DMS153 treated with DMSO at 0.1 percent for 48 hours (cell line): ENCODE measurements around the gene EVX1.

Source experiments
- DNase-seq: peaks from one replicate; lab custom pipeline; 2025; ENCODE audit not compliant: unreplicated experiment; lab: John Stamatoyannopoulos, UW

EVX1 gene

GRCh38 chr7:27229448-27229847 lies 13.2 kb upstream of the EVX1 start:
- no peak for DNase-seq

GRCh38 chr7:27235387-27236311 lies 7.0 kb upstream of the EVX1 start:
- DNase-seq: peak; percentile 67

DNA sequence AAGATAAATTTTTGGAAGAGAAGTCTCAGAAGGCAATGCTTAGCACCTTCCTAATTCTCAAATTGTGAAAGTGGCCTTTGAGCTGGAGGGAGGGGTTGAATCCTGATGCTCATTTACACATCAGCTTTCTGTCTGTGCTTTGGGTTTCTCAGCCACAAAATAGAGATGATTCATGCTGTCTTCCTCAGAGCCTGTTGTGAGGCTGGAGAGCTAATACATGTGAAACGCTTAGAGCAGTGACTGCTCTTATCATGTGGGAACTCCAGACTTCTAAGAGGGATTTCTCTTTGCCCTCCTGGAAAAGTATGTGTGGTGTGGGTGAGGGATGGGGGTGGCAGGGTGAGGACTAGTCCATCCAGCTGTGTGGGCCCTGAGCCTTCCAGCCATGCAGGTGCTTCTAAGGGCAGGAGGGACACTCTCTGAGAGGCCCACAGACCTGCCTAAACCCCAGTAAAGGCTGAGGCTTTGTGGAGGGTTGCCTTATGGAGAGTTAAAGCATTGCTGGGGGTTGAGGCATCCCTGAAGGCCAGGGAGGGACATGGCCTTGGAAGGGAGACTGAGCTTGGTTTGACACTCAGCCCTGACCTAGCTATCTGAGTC lies 4.8 kb upstream of the EVX1 start:
- no peak for DNase-seq

- DNase-seq: no peak
Measured at GRCh38 chr7:27238979-27239386, 3.6 kb upstream of the EVX1 start.

GRCh38 chr7:27239387-27240014 lies 3.1 kb upstream of the EVX1 start:
- no peak for DNase-seq

- DNase-seq: no peak
Measured at GRCh38 chr7:27240015-27240731, 2.4 kb upstream of the EVX1 start.

DNA sequence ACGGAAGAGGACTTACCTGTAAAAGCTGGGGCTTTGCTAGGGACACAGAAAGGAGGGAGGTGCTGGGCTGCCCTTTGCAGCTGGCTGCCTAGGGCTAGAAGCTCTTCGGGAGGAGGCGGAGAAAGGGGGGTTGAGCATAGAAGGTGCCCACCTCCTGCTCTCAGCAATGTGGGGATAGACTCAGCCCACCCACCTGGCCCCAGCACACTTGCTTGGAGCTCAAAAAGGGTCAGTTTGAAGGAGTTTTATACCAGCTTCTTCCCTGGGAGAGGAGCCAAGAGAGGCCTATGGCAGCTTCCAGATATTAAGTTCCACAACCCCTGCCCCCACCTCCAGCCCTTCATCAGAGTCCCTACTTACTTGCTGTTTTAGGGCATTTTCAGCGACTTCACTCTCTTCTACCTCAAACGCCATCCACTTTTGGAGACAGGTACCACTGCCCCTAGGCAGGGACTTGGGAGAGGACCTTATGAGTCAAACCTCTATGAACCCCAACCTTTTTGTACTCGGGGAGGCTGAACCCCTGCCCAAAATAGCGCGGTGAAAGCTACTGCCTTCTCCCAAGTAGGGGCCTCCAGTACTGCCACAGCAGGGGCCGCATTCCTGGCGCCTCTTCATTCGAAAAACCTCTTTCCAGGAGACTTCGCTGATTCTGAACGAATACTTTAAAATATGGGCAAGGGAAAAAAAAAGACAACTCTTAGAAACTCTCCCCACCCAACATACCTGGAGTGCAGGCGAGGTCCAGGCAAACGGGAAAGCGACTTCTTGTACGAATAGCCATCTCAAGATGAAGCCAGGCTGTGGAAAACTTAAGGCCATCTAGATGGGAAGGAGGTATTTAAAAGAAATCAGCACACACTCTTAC lies 1.2 kb upstream of the EVX1 start:
- no peak for DNase-seq

DNA sequence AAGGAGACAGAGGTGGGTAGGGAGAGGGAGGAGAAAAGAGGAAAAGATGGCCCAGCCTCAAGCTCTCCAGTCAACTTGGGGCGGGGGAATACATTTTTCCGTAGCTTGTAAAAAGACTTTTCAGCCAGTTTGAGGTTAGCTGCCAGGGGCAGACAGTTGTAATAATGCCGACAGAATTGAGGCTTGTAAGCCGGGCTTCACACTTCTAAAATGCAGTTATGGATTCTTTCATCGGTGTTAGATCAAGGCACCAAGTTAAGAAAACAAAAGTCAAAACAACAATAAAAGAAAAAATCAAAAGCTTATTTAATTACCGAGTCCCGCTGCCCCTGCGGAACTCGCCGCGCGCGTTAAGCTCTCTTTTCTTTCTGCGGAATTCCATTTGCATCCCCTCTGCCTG lies 448 bp upstream of the EVX1 start:
- DNase-seq: no peak

DNA sequence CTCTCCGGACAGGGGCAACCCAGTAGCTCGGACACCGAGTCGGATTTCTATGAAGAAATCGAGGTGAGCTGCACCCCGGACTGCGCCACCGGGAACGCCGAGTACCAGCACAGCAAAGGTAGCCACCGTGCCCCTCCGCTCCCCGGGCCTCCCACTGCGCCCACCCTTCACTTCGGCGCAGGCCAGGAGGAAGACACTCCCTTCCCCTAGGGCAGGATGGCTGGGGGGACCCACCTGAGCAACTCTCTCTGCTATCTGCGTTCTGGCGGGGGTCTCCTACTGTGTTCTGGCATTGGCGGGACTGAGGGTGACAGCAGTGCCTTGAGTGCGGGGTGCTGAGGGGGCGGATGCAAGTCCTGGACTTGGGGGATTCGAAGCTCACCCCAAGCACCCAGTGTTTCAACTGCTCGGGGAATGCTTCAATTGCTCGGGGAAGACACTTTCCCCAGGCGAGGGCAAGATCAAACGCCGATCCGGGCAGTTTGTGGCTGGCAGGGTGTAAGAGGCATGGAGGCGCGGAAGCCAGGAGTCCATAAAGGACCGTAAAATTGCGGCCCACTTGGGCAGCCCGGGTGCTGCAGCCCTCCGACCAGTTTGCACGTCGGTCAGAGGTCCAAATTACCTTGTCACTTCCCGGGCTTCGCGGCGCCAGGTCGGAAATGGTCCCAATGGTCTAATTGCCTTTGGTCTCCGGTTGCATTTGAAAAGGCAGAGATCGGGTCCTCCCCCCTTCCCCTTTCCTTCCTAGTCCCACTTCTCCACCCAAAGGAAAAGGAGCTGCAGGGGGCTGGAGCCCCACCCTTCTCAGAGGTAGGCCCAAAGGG lies 950 bp downstream of the EVX1 start:
- no peak for DNase-seq

DNA sequence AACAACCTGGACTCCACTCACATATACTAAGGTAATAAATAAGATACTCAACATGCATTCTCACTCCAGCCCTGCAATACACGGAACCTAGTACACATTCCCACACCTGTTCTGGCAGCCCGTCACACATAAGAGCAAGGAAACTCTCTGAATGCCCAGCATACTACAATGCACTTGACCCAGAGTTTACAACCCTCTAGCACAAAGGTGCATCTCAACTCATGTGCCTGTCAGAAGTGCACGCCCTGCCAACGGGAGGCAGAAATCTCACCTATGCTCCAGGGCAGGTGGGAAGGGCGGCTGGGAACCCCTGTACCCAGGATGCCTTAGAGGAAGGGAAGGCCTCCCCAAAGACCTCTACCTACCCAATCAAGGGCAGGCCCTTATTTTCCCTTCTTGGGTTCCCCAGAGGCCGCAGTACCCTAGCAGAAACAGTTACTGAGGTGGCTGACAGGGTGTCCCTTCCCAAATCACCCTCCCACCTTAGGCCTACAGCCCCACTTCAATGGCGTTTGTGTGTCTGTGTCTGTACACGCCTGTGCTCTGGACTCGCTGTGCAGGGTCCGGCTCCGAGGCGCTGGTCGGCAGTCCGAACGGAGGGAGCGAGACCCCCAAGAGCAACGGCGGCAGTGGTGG lies 2.0 kb downstream of the EVX1 start:
- no peak for DNase-seq

DNA sequence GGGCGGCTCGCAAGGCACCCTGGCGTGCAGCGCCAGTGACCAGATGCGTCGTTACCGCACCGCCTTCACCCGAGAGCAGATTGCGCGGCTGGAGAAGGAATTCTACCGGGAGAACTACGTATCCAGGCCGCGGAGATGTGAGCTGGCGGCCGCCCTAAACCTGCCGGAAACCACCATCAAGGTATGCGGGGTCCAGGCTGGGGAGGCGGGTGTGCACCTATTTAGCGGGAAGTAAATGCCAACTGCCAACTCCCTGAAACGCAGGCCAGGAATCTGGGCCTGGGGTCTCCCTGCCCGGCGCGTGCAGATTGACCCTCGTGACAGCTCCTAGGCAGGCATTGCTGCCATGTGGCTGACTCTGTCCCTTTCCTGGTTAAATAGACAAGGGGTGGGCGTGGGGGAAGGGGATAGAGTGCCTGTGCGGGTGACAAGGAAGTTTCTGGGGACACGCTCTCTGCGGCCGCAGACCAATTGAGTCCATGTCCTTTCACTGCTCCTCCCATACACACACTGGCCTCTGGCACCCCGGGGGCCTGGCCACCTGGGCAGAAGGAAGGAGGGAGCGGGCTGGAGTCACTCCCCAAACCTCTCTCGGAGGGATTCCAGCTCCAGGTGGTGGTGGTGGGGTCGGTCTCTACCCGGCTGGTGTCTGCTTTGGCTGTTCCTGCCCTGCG lies 2.7 kb downstream of the EVX1 start:
- no peak for DNase-seq

DNA sequence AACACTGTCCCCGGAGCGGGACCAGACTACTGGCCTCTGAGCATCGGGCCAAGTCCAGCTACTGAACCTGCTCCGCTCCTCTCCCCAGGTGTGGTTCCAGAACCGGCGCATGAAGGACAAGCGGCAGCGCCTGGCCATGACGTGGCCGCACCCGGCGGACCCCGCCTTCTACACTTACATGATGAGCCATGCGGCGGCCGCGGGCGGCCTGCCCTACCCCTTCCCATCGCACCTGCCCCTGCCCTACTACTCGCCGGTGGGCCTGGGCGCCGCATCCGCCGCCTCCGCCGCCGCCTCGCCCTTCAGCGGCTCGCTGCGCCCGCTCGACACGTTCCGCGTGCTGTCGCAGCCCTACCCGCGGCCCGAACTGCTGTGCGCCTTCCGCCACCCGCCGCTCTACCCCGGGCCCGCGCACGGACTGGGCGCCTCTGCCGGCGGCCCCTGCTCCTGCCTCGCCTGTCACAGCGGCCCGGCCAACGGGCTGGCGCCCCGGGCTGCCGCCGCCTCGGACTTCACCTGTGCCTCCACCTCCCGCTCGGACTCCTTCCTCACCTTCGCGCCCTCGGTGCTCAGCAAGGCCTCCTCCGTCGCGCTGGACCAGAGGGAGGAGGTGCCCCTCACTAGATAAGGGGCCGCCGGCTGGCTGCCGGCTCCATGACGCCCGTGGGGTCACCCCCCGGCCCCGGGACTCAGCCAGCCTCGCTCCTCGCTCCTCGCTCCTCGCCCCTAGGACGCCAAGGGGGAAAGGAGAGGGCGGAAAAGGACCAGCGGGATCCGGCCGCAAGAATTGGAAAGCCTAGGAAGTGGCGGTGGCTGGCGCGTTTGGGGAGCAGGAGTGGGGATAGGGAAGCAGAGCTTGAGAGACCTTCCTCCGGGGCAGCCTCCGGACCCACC lies 3.4 kb downstream of the EVX1 start:
- no peak for DNase-seq

GRCh38 chr7:27247000-27247399 lies 4.4 kb downstream of the EVX1 start:
- no peak for DNase-seq

GRCh38 chr7:27247452-27248426 lies 5.1 kb downstream of the EVX1 start:
- DNase-seq: no peak

DNA sequence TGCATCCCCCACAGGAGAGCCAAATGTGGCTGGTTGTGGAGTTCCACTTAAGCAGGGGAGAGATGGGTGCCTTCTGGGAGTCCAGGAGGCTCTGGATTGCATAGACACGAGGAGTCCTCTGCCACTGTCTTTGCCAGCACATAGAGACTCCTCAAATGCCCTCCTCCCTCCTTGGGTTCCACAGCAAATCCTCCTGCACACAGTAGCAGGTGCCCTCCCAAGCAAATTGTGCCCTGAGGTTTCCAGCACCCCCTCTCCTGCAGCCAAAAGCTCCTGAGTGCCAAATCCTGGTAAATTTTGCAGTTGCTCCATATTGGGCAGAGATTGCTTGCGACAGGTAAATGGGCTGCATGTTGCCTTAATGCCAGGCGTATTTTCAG lies 5.8 kb downstream of the EVX1 start:
- DNase-seq: no peak

DNA sequence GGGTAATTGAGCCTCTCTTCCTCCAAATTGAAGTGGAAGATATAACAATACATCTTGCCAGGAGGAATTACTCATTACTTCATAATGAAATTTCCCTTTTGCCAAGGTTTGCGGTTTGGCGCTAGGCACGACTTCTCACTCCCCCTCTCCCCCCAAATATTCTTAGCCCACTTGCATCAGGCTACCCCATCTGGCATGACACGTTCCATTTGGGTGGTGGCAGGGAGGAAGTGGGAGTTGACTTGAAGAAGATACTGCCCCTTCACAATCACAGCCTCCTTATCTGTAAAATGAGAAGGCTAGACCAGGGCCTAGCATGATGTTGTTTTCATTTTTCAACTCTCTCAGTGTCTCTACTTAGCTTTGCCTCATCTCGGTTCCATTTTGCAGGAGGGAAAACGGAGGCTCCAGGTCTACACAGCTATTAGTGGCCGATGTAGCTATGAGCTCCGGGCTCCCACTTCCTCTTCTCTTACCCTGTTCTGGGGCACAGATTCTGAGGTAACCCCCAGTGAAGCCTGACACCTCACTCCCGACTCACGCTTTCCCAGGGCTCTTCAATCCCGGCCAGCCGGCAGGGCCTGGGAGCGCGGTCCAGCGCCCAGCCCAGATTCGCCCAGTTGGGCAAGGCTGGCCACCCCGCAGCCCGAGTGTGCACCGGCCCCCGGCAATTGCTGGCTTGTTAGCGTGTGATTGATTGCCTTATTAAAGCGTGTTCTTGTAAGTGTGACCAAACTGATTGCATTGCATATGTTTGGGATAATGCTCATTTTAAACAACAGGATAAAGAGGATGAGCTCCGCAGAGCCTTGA lies 6.5 kb downstream of the EVX1 start:
- no peak for DNase-seq
